Uterus (tissue), 2 donors: ENCODE data around the gene MYMX.

Experiments used
- POLR2A ChIP-seq, 2 donors: fragments of 450-650 bp; IDR thresholded peaks; one replicate each; pipeline ENCODE4 v1.6.1; 2016; ENCODE audit warnings: antibody characterized with exemption in 2 of 2, mild to moderate bottlenecking in 1 of 2, moderate library complexity in 1 of 2
- TF ChIP-seq, protein P1 (sequence below), 4 experiments: fragments of 200-600 bp in 2 of 4; fragments of 450-650 bp in 2 of 4; sonication (generic) in 2 of 4; IDR thresholded peaks; one replicate each; pipeline ENCODE4 v1.5.1; 2016 to 2019; ENCODE audit warnings: antibody characterized with exemption in 4 of 4, mild to moderate bottlenecking in 2 of 4, moderate library complexity in 1 of 4

DNA sequence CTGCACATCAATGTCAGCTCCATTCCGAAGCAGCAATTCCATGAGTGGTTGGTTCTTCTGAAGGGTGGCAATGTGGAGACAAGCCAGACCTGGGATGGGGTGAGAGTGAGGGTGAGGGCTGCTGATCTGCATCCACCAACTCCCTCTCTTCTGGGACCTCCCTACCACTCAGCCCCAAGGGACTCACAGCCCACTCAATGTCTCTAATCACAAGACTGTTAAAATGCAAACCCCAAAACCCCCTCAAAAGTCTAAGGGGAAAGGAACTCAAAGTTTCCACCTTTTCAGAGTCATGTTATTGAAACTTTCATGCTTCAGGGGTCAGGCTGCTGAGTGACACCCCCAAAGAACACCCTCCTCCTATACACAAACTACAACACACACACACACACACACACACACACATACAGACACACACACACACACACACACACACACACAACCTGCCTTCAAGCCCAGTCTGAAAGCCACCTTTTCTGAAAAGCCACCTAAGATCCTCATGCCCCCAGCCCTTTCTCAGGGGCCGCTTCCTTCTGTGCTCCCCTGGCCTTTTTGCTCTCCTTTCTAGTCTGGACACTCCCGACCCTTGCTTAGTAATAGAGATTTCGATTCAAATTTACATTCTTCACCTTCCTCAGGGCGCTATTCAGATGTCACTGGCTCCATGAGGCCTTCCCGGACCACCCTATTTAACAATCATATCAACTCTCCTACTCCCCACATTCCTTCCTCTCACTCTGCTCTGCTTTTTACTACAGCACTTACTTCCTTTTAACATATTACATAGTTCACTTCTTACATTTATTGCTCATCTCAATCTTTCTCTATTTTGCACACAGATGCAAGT is 43.9 kb downstream of the MYMX start:
- TF ChIP-seq POLR2A (IDR thresholded peaks at IDR 0.05), result no peak
- TF ChIP-seq, protein P1, sequence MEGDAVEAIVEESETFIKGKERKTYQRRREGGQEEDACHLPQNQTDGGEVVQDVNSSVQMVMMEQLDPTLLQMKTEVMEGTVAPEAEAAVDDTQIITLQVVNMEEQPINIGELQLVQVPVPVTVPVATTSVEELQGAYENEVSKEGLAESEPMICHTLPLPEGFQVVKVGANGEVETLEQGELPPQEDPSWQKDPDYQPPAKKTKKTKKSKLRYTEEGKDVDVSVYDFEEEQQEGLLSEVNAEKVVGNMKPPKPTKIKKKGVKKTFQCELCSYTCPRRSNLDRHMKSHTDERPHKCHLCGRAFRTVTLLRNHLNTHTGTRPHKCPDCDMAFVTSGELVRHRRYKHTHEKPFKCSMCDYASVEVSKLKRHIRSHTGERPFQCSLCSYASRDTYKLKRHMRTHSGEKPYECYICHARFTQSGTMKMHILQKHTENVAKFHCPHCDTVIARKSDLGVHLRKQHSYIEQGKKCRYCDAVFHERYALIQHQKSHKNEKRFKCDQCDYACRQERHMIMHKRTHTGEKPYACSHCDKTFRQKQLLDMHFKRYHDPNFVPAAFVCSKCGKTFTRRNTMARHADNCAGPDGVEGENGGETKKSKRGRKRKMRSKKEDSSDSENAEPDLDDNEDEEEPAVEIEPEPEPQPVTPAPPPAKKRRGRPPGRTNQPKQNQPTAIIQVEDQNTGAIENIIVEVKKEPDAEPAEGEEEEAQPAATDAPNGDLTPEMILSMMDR (IDR thresholded peaks at IDR 0.05), result no peak
